Gastrocnemius medialis (tissue), 4 donors: ENCODE data around the gene TRPV3.

Source experiments
- POLR2A ChIP-seq, 2 donors: fragments of 450-650 bp; IDR thresholded peaks; one replicate each; pipeline ENCODE4 v1.6.1; 2017; ENCODE audit warnings: antibody characterized with exemption in 2 of 2, mild to moderate bottlenecking in 2 of 2, moderate library complexity in 2 of 2
- TF ChIP-seq, protein P1 (sequence below), 5 experiments: fragments of 450-650 bp in 3 of 5; fragments of 200-600 bp in 2 of 5; sonication (generic) in 2 of 5; IDR thresholded peaks in 4 of 5; conservative IDR thresholded peaks in 1 of 5; 1 replicate in 4 of 5; 2 replicates in 1 of 5; pipeline ENCODE4 v1.5.1; 2016 to 2019; ENCODE audit warnings: antibody characterized with exemption in 5 of 5, mild to moderate bottlenecking in 3 of 5, moderate library complexity in 3 of 5

DNA sequence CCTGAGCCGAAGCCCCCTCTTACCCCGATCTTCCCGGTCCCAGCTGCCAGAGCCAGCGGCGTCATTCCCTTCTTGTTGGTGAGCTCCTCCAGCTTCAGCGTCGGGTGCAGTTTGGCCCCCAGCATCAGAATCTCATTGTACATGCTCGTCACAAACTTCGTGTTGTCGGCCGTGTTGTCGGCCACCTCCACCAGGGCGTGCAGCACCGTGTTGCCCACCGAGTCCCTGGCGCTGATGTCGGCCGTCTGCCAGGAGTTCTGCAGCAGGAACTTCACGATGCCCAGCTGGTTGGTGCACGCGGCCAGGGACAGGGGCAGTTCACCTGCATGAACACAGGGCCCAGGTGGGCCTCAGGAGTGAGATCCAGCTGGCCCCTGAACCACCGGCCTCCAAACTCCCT, 32.2 kb upstream of the TRPV3 start:
- TF ChIP-seq, protein P1, sequence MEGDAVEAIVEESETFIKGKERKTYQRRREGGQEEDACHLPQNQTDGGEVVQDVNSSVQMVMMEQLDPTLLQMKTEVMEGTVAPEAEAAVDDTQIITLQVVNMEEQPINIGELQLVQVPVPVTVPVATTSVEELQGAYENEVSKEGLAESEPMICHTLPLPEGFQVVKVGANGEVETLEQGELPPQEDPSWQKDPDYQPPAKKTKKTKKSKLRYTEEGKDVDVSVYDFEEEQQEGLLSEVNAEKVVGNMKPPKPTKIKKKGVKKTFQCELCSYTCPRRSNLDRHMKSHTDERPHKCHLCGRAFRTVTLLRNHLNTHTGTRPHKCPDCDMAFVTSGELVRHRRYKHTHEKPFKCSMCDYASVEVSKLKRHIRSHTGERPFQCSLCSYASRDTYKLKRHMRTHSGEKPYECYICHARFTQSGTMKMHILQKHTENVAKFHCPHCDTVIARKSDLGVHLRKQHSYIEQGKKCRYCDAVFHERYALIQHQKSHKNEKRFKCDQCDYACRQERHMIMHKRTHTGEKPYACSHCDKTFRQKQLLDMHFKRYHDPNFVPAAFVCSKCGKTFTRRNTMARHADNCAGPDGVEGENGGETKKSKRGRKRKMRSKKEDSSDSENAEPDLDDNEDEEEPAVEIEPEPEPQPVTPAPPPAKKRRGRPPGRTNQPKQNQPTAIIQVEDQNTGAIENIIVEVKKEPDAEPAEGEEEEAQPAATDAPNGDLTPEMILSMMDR (IDR thresholded peaks at IDR 0.05 in 4 of 5, conservative IDR thresholded peaks at IDR 0.05 in 1 of 5), result no peak
- no peak for TF ChIP-seq POLR2A (IDR thresholded peaks at IDR 0.05)
